HL-60 (cell line): ENCODE data around the gene AGTRAP.

ENCODE experiments used
- GABPA ChIP-seq: IDR thresholded peaks from 2 replicates; pipeline ENCODE4 v1.6.1; 2012; ENCODE audit warnings: low read depth
- POLR2AphosphoS5 ChIP-seq: IDR thresholded peaks from 2 replicates; pipeline ENCODE4 v1.6.1; 2012; ENCODE audit warnings: low read depth
- TF ChIP-seq, protein P1 (sequence below): IDR thresholded peaks from one replicate; pipeline ENCODE4 v1.5.1; 2011; ENCODE audit warnings: low read length, control low read depth, inconsistent platforms; ENCODE audit not compliant: insufficient read depth
- TF ChIP-seq, protein P2 (sequence below): IDR thresholded peaks from 2 replicates; pipeline ENCODE4 v1.6.1; 2012; ENCODE audit warnings: low read depth; ENCODE audit not compliant: insufficient replicate concordance

DNA sequence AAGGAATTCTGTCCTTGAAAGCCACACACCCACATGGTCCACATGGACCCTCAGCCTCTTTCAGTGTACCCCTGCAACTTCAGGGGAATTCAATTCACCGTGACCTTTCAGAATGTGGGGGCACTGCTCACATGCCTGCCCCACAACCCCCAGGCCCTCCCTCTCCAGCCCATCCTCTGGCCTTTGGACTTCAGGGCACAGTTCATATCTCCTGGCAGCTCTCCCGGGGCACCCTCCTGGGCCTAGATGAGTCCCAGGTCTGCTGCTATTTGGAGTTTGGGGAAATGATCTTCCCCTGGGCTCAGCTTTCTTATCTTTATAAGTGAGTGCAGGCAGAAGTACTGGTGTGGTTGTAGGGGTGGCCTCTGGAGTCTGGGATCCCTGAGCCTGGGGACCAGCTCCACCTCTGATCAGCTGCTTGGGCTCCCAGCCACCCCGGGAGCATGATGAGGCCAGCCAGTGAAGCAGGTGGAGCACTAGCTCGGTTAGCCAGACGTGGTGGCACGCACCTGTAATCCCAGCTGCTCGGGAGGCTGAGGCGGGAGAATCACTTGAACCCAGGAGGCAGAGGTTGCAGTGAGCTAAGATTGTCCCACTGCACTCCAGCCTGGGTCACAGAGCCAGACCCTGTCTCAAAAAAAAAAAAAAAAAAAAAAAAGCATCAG, 41.9 kb downstream of the AGTRAP start:
- TF ChIP-seq GABPA = no peak
- TF ChIP-seq, protein P1, sequence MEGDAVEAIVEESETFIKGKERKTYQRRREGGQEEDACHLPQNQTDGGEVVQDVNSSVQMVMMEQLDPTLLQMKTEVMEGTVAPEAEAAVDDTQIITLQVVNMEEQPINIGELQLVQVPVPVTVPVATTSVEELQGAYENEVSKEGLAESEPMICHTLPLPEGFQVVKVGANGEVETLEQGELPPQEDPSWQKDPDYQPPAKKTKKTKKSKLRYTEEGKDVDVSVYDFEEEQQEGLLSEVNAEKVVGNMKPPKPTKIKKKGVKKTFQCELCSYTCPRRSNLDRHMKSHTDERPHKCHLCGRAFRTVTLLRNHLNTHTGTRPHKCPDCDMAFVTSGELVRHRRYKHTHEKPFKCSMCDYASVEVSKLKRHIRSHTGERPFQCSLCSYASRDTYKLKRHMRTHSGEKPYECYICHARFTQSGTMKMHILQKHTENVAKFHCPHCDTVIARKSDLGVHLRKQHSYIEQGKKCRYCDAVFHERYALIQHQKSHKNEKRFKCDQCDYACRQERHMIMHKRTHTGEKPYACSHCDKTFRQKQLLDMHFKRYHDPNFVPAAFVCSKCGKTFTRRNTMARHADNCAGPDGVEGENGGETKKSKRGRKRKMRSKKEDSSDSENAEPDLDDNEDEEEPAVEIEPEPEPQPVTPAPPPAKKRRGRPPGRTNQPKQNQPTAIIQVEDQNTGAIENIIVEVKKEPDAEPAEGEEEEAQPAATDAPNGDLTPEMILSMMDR = no peak
- TF ChIP-seq POLR2AphosphoS5 = no peak
- TF ChIP-seq, protein P2, sequence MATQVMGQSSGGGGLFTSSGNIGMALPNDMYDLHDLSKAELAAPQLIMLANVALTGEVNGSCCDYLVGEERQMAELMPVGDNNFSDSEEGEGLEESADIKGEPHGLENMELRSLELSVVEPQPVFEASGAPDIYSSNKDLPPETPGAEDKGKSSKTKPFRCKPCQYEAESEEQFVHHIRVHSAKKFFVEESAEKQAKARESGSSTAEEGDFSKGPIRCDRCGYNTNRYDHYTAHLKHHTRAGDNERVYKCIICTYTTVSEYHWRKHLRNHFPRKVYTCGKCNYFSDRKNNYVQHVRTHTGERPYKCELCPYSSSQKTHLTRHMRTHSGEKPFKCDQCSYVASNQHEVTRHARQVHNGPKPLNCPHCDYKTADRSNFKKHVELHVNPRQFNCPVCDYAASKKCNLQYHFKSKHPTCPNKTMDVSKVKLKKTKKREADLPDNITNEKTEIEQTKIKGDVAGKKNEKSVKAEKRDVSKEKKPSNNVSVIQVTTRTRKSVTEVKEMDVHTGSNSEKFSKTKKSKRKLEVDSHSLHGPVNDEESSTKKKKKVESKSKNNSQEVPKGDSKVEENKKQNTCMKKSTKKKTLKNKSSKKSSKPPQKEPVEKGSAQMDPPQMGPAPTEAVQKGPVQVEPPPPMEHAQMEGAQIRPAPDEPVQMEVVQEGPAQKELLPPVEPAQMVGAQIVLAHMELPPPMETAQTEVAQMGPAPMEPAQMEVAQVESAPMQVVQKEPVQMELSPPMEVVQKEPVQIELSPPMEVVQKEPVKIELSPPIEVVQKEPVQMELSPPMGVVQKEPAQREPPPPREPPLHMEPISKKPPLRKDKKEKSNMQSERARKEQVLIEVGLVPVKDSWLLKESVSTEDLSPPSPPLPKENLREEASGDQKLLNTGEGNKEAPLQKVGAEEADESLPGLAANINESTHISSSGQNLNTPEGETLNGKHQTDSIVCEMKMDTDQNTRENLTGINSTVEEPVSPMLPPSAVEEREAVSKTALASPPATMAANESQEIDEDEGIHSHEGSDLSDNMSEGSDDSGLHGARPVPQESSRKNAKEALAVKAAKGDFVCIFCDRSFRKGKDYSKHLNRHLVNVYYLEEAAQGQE = no peak
